Left hindlimb (tissue), 1 donor: Measurements from ENCODE around the gene FHIP1B.
A peak's percentile ranks its signal among the peaks of the same experiment; 100 is the strongest.
"Not testable (repeated sequence)": the region's sequence is repeated elsewhere in the genome, so short reads cannot be mapped to it uniquely, and the experiment has no call there.

Experiments
- DNase-seq: peaks from one replicate; pipeline ENCODE4 v3.0.0-alpha.2; 2018

The FHIP1B gene

GRCh38 chr11:6234387-6235107, at the start of gene FHIP1B:
FHIP1B (minus strand) TSS chr11:6234636; CDS start chr11:6224516, 10,120 bp downstream.
- DNase-seq: peak; percentile 100

- DNase-seq: no peak
Observed at GRCh38 chr11:6283453-6284023, 49.1 kb upstream of the FHIP1B start.

GRCh38 chr11:6280809-6281208, 46.4 kb upstream of the FHIP1B start:
- DNase-seq: not testable (repeated sequence)

GRCh38 chr11:6273188-6273587, 38.8 kb upstream of the FHIP1B start:
- no peak for DNase-seq

GRCh38 chr11:6271598-6271997, 37.2 kb upstream of the FHIP1B start:
- no peak for DNase-seq

GRCh38 chr11:6270584-6271246, 36.3 kb upstream of the FHIP1B start:
- no peak for DNase-seq

- DNase-seq: no peak
Observed at GRCh38 chr11:6269994-6270393, 35.6 kb upstream of the FHIP1B start.

- DNase-seq: no peak
Observed at GRCh38 chr11:6268820-6269219, 34.4 kb upstream of the FHIP1B start.

GRCh38 chr11:6263662-6264061, 29.2 kb upstream of the FHIP1B start:
- no peak for DNase-seq

- no peak for DNase-seq
Observed at GRCh38 chr11:6260207-6260726, 25.8 kb upstream of the FHIP1B start.

GRCh38 chr11:6258571-6259081, 24.2 kb upstream of the FHIP1B start:
- DNase-seq: no peak

- no peak for DNase-seq
Observed at GRCh38 chr11:6258141-6258540, 23.7 kb upstream of the FHIP1B start.

GRCh38 chr11:6253197-6253596, 18.8 kb upstream of the FHIP1B start:
- no peak for DNase-seq

GRCh38 chr11:6251990-6252473, 17.6 kb upstream of the FHIP1B start:
- DNase-seq: no peak

GRCh38 chr11:6251120-6251733, 16.8 kb upstream of the FHIP1B start:
- peak; percentile 68 for DNase-seq

GRCh38 chr11:6249770-6250555, 15.5 kb upstream of the FHIP1B start:
- no peak for DNase-seq

- not testable (repeated sequence) for DNase-seq
Observed at GRCh38 chr11:6248897-6249296, 14.5 kb upstream of the FHIP1B start.

- DNase-seq: no peak
Observed at GRCh38 chr11:6248248-6248647, 13.8 kb upstream of the FHIP1B start.

GRCh38 chr11:6245536-6245935, 11.1 kb upstream of the FHIP1B start:
- no peak for DNase-seq

- no peak for DNase-seq
Observed at GRCh38 chr11:6241316-6241715, 6.9 kb upstream of the FHIP1B start.

- DNase-seq: no peak
Observed at GRCh38 chr11:6240781-6241180, 6.3 kb upstream of the FHIP1B start.

GRCh38 chr11:6240139-6240538, 5.7 kb upstream of the FHIP1B start:
- no peak for DNase-seq
